KOPT-K1 (cell line): ENCODE measurements around the gene IL11.

ENCODE experiments used
- H3K27ac ChIP-seq: fragments of 200-600 bp; sonication (generic); 2 replicates; pipeline ENCODE4 v1.5.1; 2016; ENCODE audit warnings: antibody characterized with exemption, mild to moderate bottlenecking, low read depth, low read length; ENCODE audit not compliant: poor library complexity, severe bottlenecking
- H3K36me3 ChIP-seq: fragments of 200-600 bp; sonication (generic); 2 replicates; pipeline ENCODE4 v1.5.1; 2017; ENCODE audit warnings: antibody characterized with exemption, mild to moderate bottlenecking, low read length, moderate library complexity; ENCODE audit not compliant: insufficient read depth
- H3K9me3 ChIP-seq: fragments of 200-600 bp; sonication (generic); 2 replicates; pipeline ENCODE4 v1.5.1; 2017; ENCODE audit warnings: antibody characterized with exemption, low read length, mild to moderate bottlenecking; ENCODE audit not compliant: insufficient read depth, poor library complexity, severe bottlenecking

The IL11 gene

GRCh38 chr19:55315956-55316525 lies 54.2 kb downstream of the IL11 start:
- H3K9me3 ChIP-seq: no peaks in the 10 kb centered on the region
- H3K36me3 ChIP-seq: no peaks in the 10 kb centered on the region
- no peak overlapping the region for H3K27ac ChIP-seq

DNA sequence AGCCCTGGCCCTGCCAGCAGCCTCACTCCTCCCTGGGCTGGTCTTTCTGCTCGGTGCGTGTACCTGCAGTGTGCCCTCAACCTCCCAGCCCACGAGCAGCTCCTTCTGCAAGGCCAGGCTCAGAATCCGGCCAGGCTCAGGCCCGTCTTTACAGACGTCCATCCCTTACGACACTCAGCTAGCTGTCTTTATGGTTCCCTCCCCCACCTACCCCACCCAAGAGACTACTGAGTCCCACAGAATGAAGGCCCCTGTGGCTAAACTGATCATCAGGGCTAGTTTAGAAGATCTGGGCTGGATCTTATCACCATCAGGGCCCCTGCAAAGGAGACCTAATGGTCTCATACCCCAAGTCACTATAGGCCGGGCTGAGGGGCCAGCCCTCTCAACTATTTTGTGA lies 55.9 kb downstream of the IL11 start:
- H3K36me3 ChIP-seq: no peaks in the 10 kb centered on the region; the same call in 1 of the 2 replicates
- no peak overlapping the region for H3K27ac ChIP-seq
- H3K9me3 ChIP-seq: no peaks in the 10 kb centered on the region
